Stimulated activated CD8-positive, alpha-beta memory T cell treated with anti-CD3 and anti-CD28 coated beads, Interleukin-15, amount 100 ng/mL, for 48 hours (primary cell): ENCODE data around the gene SULT6B1.

Experiments used
- DNase-seq, 2 donors: peaks; one replicate each; pipeline ENCODE4 v3.0.0-alpha.2; 2020; ENCODE audit warnings: low read depth in 2 of 2

Gene SULT6B1

DNA sequence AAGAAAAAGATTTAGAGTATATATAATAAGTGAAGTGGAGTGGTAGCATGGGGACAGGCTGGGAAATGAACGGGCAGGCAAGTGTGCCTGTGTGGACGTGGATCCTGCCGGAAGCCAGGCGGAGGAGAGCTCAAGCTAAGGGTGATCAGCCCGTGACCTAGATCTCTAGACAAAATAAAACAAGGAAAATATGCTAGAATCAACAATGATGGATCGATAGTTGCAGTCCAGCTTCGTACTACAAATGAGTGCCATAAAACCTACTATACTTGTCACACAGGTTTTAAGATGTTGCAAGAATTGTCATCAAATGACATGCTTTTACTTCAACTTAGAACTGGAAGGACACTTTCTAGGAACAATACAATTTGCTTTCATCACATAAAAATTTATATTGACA lies 40.1 kb downstream of the SULT6B1 start:
- DNase-seq, result no peak

GRCh38 chr2:37146062-37146461 lies 42.4 kb downstream of the SULT6B1 start:
- DNase-seq, result no peak

GRCh38 chr2:37143974-37144373 lies 44.5 kb downstream of the SULT6B1 start:
- DNase-seq, result no peak

GRCh38 chr2:37142546-37142945 lies 45.9 kb downstream of the SULT6B1 start:
- no peak for DNase-seq

DNA sequence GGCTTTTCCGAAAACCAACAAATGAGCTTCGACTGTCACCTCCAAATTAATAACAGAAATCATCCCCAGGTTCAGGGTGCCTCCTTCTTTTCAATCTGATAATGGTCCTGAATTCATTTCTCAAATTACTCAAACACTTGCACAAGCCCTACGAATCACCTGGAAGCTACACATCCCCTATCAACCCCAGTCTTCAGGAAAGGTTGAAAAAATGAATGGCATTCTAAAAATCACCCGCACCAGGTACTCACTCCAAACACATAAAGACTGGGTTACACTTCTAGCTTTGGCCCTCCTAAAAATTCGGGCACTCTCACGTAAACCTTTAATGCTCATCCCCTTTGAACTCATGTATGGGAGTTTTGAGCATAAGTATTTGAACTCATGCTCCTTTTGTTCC lies 55.6 kb downstream of the SULT6B1 start:
- DNase-seq, result no peak

- no peak for DNase-seq
Measured at GRCh38 chr2:37125416-37125815, 63.1 kb downstream of the SULT6B1 start.

DNA sequence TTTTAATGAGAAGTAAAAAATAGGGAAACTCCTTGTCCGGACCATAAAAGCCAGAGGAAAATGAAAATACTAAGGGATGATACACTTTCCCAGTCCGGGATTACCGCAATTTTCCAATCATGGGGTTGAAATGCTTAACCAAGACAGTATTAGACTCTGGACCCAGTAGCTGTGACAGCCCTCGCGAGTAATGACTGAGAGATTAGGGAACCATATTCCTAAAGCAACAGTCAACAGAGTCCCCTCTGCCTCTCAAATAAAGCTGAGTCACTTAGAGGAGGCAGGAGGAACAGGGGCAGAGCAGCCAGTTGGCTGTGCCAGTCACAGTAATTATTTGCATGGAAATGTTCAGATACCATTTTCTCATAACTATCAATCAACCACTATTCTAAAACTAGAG lies 69.3 kb downstream of the SULT6B1 start:
- DNase-seq, result no peak
